ENCODE data around the gene INTS6. TPM values are rescaled to one million over a fixed set of nuclear protein-coding genes. Genes with fewer than 3 reads are reported as not detected.

Gene INTS6
- total RNA-seq, 4 donors from 2014 or later: 24.3 to 34.5 (median 28.9) TPM

DNA sequence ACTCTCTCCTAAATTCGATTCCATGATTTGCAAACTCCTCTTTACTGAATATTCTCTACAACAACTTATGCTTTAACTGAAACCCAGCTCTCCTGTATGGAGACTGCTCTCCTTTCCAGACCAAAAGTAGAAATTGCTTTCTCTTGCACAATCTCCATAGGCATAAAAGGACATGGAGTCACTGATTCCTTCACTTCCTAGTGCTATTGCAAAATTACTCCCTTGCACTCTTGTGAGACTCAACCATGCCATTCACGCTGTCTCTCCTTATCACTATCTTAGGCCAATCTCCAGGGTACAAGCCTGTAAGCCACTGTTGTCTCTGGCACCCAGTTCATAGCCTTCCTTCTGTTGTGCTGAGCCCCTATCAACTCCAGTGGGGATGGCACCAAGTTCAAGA, 82.7 kb downstream of the INTS6 start:
- no peaks in the 10 kb centered on the region for H3K9me3 ChIP-seq
- peaks cover 0 to 9% (median 0%) of the 10 kb centered on the region in 4 donors for H3K4me1 ChIP-seq
- peaks cover 5 to 89% (median 65%) of the 10 kb centered on the region in 4 donors for H3K36me3 ChIP-seq
- intact Hi-C loops (cut with DNase I): no loop called here
- TF ChIP-seq POLR2A (IDR thresholded peaks at IDR 0.05; ENCODE audit: low read depth) (no peak), EP300 (IDR thresholded peaks at IDR 0.05) (no peak), POLR2AphosphoS5 (IDR thresholded peaks at IDR 0.05) (no peak)
- TF ChIP-seq, protein P1, sequence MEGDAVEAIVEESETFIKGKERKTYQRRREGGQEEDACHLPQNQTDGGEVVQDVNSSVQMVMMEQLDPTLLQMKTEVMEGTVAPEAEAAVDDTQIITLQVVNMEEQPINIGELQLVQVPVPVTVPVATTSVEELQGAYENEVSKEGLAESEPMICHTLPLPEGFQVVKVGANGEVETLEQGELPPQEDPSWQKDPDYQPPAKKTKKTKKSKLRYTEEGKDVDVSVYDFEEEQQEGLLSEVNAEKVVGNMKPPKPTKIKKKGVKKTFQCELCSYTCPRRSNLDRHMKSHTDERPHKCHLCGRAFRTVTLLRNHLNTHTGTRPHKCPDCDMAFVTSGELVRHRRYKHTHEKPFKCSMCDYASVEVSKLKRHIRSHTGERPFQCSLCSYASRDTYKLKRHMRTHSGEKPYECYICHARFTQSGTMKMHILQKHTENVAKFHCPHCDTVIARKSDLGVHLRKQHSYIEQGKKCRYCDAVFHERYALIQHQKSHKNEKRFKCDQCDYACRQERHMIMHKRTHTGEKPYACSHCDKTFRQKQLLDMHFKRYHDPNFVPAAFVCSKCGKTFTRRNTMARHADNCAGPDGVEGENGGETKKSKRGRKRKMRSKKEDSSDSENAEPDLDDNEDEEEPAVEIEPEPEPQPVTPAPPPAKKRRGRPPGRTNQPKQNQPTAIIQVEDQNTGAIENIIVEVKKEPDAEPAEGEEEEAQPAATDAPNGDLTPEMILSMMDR (IDR thresholded peaks at IDR 0.05): no peak
- DNase-seq (ENCODE audit: extremely low spot score): no peak
- no peaks in the 10 kb centered on the region for H3K27me3 ChIP-seq
- WGBS: 97% methylated on average over 2 of the region's 2 CpGs
- no peak overlapping the region for H3K27ac ChIP-seq (replicated peaks in 1 of 4)
- no peak overlapping the region for H3K4me3 ChIP-seq

DNA sequence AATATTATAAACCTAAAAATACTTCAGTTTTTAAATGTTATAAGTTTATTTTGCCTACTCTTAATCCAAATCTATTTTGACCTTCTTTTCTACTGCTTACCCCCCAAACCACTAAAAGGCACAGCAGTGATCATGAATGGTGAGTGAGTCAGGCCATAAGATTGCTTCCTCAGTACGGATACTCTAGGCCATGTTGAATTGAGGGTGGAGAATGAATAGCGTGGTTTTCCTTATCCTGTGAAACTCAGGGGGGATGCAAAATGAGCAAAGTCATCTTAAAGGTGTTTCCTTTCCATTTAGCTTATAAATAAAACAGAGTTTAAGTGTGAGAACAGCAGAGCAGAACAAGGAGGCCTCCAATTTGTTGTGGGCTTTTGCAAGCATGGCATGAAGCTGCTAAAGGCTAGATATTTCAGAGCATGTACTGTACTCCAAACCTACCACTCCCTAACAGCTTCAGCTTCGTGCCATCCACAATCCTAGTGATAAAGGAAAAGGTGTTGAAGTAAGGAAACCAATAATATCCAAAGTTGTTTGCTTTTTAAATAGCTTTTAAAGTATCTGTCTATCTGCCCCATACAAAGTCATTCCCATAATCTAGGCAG, 88.3 kb downstream of the INTS6 start:
- Histone ChIP-seq H3K36me3 (peaks cover 0 to 78% (median 37%) of the 10 kb centered on the region in 4 donors), H3K4me1 (no peaks in the 10 kb centered on the region), H3K27me3 (no peaks in the 10 kb centered on the region), H3K27ac (replicated peaks in 1 of 4) (no peak overlapping the region), H3K4me3 (no peak overlapping the region), H3K9me3 (no peaks in the 10 kb centered on the region)
- intact Hi-C loops (cut with DNase I): no loop called here
- no peak for TF ChIP-seq EP300 (IDR thresholded peaks at IDR 0.05)
- TF ChIP-seq, protein P1 (IDR thresholded peaks at IDR 0.05): no peak
- TF ChIP-seq POLR2AphosphoS5 (IDR thresholded peaks at IDR 0.05): no peak
- TF ChIP-seq POLR2A (IDR thresholded peaks at IDR 0.05; ENCODE audit: low read depth): no peak
- DNase-seq (ENCODE audit: extremely low spot score): no peak
- 85% methylated on average over 3 of the region's 3 CpGs for WGBS

DNA sequence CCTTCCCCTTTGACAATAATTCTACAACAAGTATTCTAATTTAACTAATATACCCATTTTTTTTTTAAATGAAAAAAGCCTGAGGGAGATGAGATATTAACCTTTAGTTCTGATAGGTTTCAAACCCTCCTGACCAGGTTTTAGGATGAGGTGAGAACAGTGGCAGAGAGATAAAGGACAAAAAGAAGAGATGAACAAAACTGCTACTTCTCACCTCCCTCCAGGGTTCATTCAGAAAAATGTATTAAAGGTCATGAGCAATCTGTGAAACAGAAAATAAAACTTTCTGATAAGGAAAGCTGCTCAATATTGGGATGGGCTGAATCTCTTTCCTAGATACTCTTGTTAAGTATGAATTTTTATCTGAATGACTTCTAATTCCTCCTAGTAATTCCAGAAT, 89.2 kb downstream of the INTS6 start:
- intact Hi-C loops (cut with DNase I): no loop called here
- DNase-seq (ENCODE audit: extremely low spot score): no peak
- H3K36me3 ChIP-seq: peaks cover 0 to 70% (median 34%) of the 10 kb centered on the region in 4 donors
- TF ChIP-seq, protein P1 (IDR thresholded peaks at IDR 0.05): no peak
- TF ChIP-seq EP300 (IDR thresholded peaks at IDR 0.05) (no peak), POLR2AphosphoS5 (IDR thresholded peaks at IDR 0.05) (no peak), POLR2A (IDR thresholded peaks at IDR 0.05; ENCODE audit: low read depth) (no peak)
- H3K4me3 ChIP-seq: no peak overlapping the region
- H3K27ac ChIP-seq (replicated peaks in 1 of 4): no peak overlapping the region
- peaks cover 0 to under 1% (median 0%) of the 10 kb centered on the region in 4 donors for H3K4me1 ChIP-seq
- H3K9me3 ChIP-seq: no peaks in the 10 kb centered on the region
- H3K27me3 ChIP-seq: no peaks in the 10 kb centered on the region

DNA sequence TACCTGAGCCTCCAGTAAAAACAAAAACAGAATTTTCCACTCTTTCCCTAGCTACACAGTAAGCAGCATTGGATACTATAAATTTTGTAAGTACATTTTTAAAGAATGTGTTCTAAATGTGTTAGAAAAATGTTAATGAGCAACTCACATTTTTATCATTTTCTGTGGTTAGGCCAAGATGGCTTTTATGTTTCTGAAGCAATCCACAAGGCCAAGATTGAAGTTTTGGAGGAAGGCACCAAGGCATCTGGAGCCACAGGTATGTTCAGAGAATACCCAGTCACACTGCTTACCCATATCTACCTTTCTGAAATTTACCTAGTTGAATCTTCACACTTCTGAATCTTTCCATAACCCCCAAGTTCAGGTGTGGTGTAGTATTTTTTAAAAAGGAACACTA, 91.7 kb downstream of the INTS6 start:
- intact Hi-C loops (cut with DNase I): no loop called here
- TF ChIP-seq, protein P1 (IDR thresholded peaks at IDR 0.05): no peak
- TF ChIP-seq POLR2AphosphoS5 (IDR thresholded peaks at IDR 0.05) (no peak), EP300 (IDR thresholded peaks at IDR 0.05) (no peak), POLR2A (IDR thresholded peaks at IDR 0.05; ENCODE audit: low read depth) (no peak)
- no peaks in the 10 kb centered on the region for H3K27me3 ChIP-seq
- H3K9me3 ChIP-seq: no peaks in the 10 kb centered on the region
- no peak for DNase-seq (ENCODE audit: extremely low spot score)
- H3K36me3 ChIP-seq: peaks cover 0 to 47% (median 15%) of the 10 kb centered on the region in 4 donors
- H3K4me3 ChIP-seq: no peak overlapping the region
- H3K4me1 ChIP-seq: peaks cover 0 to 21% (median 13%) of the 10 kb centered on the region in 4 donors
- no peak overlapping the region for H3K27ac ChIP-seq (replicated peaks in 1 of 4)

DNA sequence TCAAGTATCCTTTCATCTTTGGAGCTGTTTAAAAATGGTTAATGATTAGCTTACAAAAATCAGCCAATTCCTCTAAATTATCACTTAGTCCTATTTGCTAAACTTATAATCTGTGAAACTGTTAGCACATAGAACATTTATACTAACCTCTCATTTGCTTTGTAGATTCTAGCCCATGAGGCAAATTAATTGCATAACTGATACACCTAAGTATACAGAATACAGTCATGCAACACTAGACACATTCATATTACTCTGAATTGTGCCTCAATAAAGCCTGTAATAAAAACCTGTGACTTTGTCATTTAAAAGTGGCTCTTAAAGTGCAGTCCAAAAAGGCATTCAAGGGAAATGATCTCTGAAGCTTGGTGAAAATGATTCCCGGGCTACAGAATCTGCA, 92.3 kb downstream of the INTS6 start:
- Histone ChIP-seq H3K27me3 (no peaks in the 10 kb centered on the region), H3K4me3 (no peak overlapping the region), H3K36me3 (peaks cover 0 to 41% (median 13%) of the 10 kb centered on the region in 4 donors), H3K4me1 (peaks cover 0 to 21% (median 13%) of the 10 kb centered on the region in 4 donors), H3K27ac (replicated peaks in 1 of 4) (no peak overlapping the region), H3K9me3 (no peaks in the 10 kb centered on the region)
- TF ChIP-seq POLR2AphosphoS5 (IDR thresholded peaks at IDR 0.05): no peak
- TF ChIP-seq, protein P1 (IDR thresholded peaks at IDR 0.05): no peak
- no peak for TF ChIP-seq EP300 (IDR thresholded peaks at IDR 0.05)
- no peak for TF ChIP-seq POLR2A (IDR thresholded peaks at IDR 0.05; ENCODE audit: low read depth)
- intact Hi-C loops (cut with DNase I): no loop called here
- 100% methylated on average over 1 of the region's 1 CpG for WGBS
- no peak for DNase-seq (ENCODE audit: extremely low spot score)

Measured in esophagus muscularis mucosa (tissue), 4 donors.